Measurements from ENCODE around the gene LDHD. TPM values are rescaled to one million over a fixed set of nuclear protein-coding genes. Genes with fewer than 3 reads are reported as not detected.
A peak's percentile ranks its signal among the peaks of the same experiment; 100 is the strongest.

LDHD gene
- total RNA-seq, 1 experiment from 2014 or later: 4.1 TPM

DNA sequence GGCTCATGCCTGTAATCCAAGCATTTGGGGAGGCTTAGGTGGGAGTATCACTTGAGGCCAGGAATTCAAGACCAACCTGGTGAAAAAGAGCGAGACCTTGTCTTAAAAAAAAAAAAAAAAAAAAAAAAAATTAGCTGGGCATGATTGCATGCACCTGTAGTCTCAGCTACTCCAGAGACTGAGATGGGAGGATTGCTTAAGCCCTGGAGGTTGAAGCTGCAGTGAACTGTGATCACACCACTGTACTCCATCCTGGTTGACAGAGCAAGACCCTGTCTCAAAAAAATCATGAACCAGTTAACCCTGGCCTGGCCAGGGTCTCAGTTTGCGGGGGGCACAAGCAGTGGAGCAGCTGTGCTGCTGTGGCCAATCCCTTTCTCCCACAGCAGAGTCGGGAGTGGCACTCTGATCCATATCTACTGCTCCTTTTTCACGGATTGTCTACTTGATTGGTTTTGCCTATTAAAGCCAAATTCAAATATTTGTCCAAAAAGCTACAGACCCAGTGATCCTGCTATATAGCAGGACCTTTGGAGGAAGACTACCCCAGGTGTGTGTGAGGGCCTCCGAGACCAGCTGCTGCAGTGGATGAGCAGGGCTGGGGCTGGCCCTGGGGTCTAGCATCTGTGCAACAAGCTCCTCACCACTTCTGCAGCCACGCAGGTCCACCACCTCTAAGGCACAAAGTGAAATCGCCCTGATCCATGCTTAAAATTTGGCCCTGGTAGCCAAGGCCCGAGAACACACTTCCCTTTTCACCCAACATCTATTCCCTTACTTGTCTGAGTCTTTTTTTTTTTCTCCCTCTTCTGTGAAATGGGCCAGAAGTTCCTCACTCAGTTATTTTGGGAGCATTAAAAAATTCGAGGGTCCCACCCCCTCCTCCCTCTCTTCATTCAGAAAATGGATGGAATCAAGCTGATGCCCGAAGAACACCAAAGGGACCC lies 48.2 kb downstream of the LDHD start:
- BruUV-seq (replicated peaks): no TSS peak
- H3K4me3 Mint-ChIP-seq (ENCODE audit: low read depth, unreplicated experiment): no peak overlapping the region
- H3K36me3 Mint-ChIP-seq (ENCODE audit: insufficient read depth, unreplicated experiment): no peaks in the 10 kb centered on the region
- H3K9me3 Mint-ChIP-seq (ENCODE audit: low read depth, unreplicated experiment): no peaks in the 10 kb centered on the region
- no peaks in the 10 kb centered on the region for H3K27me3 Mint-ChIP-seq (ENCODE audit: unreplicated experiment)
- CTCF ChIA-PET: interaction anchor here (0.7 kb wide), 1 partner anchor 13 kb away, joined by 6 read pairs; no protein-coding TSS in a partner anchor
- DNase-seq: no peak
- H3K27ac Mint-ChIP-seq (ENCODE audit: unreplicated experiment): no peak overlapping the region
- TF ChIP-seq, protein P1, sequence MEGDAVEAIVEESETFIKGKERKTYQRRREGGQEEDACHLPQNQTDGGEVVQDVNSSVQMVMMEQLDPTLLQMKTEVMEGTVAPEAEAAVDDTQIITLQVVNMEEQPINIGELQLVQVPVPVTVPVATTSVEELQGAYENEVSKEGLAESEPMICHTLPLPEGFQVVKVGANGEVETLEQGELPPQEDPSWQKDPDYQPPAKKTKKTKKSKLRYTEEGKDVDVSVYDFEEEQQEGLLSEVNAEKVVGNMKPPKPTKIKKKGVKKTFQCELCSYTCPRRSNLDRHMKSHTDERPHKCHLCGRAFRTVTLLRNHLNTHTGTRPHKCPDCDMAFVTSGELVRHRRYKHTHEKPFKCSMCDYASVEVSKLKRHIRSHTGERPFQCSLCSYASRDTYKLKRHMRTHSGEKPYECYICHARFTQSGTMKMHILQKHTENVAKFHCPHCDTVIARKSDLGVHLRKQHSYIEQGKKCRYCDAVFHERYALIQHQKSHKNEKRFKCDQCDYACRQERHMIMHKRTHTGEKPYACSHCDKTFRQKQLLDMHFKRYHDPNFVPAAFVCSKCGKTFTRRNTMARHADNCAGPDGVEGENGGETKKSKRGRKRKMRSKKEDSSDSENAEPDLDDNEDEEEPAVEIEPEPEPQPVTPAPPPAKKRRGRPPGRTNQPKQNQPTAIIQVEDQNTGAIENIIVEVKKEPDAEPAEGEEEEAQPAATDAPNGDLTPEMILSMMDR (IDR thresholded peaks at IDR 0.05; ENCODE audit: unreplicated experiment): no peak
- intact Hi-C loops (cut with micrococcal nuclease; ENCODE audit: unreplicated experiment): no loop called here
- H3K4me1 Mint-ChIP-seq (ENCODE audit: low read depth, unreplicated experiment): peaks cover 37% of the 10 kb centered on the region

DNA sequence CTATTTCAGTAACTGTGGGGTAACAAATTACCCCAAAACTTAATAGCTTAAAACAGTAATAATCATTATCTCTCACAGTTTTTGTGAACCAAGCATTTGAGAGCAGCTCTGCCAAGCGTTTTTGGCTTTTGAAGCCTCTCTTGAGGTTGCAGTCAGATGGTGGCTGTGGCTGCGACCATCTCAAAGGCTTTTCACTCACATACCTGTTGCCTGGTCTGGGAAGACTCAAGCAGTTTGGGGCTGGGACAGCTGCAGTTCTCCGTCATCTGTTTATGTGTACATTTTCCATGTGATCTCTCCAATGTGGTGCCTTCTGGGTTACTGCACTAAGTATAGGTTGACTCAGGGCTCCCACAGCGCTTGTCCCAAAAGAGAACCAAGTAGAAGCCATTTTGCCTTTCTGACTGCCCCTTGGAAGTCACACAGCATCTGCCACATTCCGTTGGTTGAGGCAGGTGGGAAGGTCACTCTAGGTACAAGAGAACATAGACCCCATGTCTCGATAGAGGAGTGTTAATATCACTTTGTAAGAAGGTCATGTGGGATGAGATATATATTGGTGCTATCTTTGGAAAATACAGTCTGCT lies 49.6 kb downstream of the LDHD start:
- Mint-ChIP-seq H3K36me3 (ENCODE audit: insufficient read depth, unreplicated experiment) (no peaks in the 10 kb centered on the region), H3K27me3 (ENCODE audit: unreplicated experiment) (no peaks in the 10 kb centered on the region), H3K9me3 (ENCODE audit: low read depth, unreplicated experiment) (no peaks in the 10 kb centered on the region), H3K27ac (ENCODE audit: unreplicated experiment) (no peak overlapping the region), H3K4me3 (ENCODE audit: low read depth, unreplicated experiment) (no peak overlapping the region), H3K4me1 (ENCODE audit: low read depth, unreplicated experiment) (peaks cover 37% of the 10 kb centered on the region)
- no peak for DNase-seq
- CTCF ChIA-PET: no interaction called here
- intact Hi-C loops (cut with micrococcal nuclease; ENCODE audit: unreplicated experiment): no loop called here
- no TSS peak for BruUV-seq (replicated peaks)
- TF ChIP-seq, protein P1 (IDR thresholded peaks at IDR 0.05; ENCODE audit: unreplicated experiment): no peak

DNA sequence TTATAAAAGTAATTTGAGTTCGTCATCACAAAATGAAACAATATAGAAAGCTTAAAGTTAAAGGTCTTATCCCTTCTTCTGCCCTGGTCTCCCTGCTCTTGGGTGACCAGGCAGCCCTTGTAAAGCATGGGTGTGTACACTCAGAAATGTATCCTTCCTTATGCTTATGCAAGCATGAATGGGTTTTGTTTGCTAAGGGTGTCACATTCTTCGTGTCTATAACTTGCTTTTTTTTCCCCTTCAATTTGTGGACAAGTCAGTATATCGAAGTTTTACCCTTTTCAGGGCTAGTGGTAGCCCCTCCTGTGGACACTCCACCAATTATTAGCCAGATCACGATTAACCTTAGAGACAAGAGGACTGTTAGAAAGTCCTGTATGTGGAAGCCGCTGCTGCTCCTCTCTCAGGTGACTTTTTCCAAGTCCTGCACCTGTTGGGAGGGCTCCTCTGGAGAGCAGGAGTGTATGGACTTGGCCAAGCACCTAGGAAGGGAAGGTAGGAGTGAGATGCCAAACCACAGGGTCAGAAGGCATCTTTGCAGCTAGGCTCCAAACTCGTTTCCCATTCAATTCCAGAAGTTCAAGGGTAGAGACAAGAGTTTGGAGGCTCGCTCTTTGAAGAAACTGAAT lies 50.9 kb downstream of the LDHD start:
- no TSS peak for BruUV-seq (replicated peaks)
- H3K4me3 Mint-ChIP-seq (ENCODE audit: low read depth, unreplicated experiment): peak overlapping the region; percentile 45
- peak; percentile 29 for DNase-seq
- H3K4me1 Mint-ChIP-seq (ENCODE audit: low read depth, unreplicated experiment): peaks cover 34% of the 10 kb centered on the region
- H3K27me3 Mint-ChIP-seq (ENCODE audit: unreplicated experiment): no peaks in the 10 kb centered on the region
- no peaks in the 10 kb centered on the region for H3K36me3 Mint-ChIP-seq (ENCODE audit: insufficient read depth, unreplicated experiment)
- intact Hi-C loops (cut with micrococcal nuclease; ENCODE audit: unreplicated experiment): loop anchor here (2.0 kb wide), 2 partner anchors 25 to 65 kb away; no protein-coding TSS in a partner anchor
- TF ChIP-seq, protein P1 (IDR thresholded peaks at IDR 0.05; ENCODE audit: unreplicated experiment): no peak
- peak overlapping the region; percentile 12 for H3K27ac Mint-ChIP-seq (ENCODE audit: unreplicated experiment)
- no peaks in the 10 kb centered on the region for H3K9me3 Mint-ChIP-seq (ENCODE audit: low read depth, unreplicated experiment)
- CTCF ChIA-PET: interaction anchor here (0.6 to 1.7 kb wide), 5 partner anchors 20 to 492 kb away, joined by 3 to 10 read pairs (median 5); no protein-coding TSS in a partner anchor

DNA sequence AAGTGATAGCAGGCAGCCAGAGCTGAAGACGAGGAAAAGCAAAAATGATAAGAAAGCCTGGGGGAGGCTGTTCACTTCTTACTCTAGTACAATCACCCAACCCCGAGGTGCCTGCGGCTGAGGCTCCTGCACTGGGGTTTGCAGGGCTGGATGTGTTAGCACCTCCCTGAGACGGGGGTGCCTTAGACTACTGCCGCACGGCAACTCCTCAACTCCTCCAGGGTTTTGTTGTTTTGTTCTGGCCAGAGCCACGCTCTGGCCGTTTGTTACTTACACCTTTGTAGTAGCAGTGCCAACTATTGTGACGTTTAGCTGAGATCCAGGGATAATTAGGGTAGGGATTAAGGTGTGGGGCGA lies 51.5 kb downstream of the LDHD start:
- H3K36me3 Mint-ChIP-seq (ENCODE audit: insufficient read depth, unreplicated experiment): no peaks in the 10 kb centered on the region
- no TSS peak for BruUV-seq (replicated peaks)
- TF ChIP-seq, protein P1 (IDR thresholded peaks at IDR 0.05; ENCODE audit: unreplicated experiment): no peak
- intact Hi-C loops (cut with micrococcal nuclease; ENCODE audit: unreplicated experiment): loop anchor here (2.0 kb wide), 2 partner anchors 26 to 64 kb away; no protein-coding TSS in a partner anchor
- no peaks in the 10 kb centered on the region for H3K9me3 Mint-ChIP-seq (ENCODE audit: low read depth, unreplicated experiment)
- H3K4me3 Mint-ChIP-seq (ENCODE audit: low read depth, unreplicated experiment): peak overlapping the region; percentile 45
- CTCF ChIA-PET: interaction anchor here (0.6 to 1.7 kb wide), 9 partner anchors 8 to 491 kb away, joined by 3 to 10 read pairs (median 5); partner anchors contain the start of gene ZNRF1
- H3K27ac Mint-ChIP-seq (ENCODE audit: unreplicated experiment): peak overlapping the region; percentile 36
- peaks cover 29% of the 10 kb centered on the region for H3K4me1 Mint-ChIP-seq (ENCODE audit: low read depth, unreplicated experiment)
- DNase-seq: peak; percentile 28
- H3K27me3 Mint-ChIP-seq (ENCODE audit: unreplicated experiment): no peaks in the 10 kb centered on the region
